IPS-18a (cell line): ENCODE results near the gene TTLL1.
"Not testable (repeated sequence)": the region's sequence is repeated elsewhere in the genome, so short reads cannot be mapped to it uniquely, and the experiment has no call there.

Experiments used
- H3K27ac ChIP-seq: one replicate; pipeline ENCODE4 v1.5.1; 2013; ENCODE audit warnings: low read length
- H3K27me3 ChIP-seq: one replicate; pipeline ENCODE4 v1.6.1; 2013; ENCODE audit warnings: mild to moderate bottlenecking, low read length; ENCODE audit not compliant: control insufficient read depth, insufficient read depth
- H3K36me3 ChIP-seq: one replicate; pipeline ENCODE4 v1.6.1; 2013; ENCODE audit warnings: low read depth, low read length; ENCODE audit not compliant: control insufficient read depth
- H3K4me1 ChIP-seq: one replicate; pipeline ENCODE4 v1.6.1; 2013; ENCODE audit warnings: low read depth, low read length; ENCODE audit not compliant: control insufficient read depth
- H3K4me3 ChIP-seq: one replicate; pipeline ENCODE4 v1.5.1; 2013; ENCODE audit warnings: low read length
- H3K9ac ChIP-seq: one replicate; pipeline ENCODE4 v1.6.1; 2013; ENCODE audit warnings: mild to moderate bottlenecking, low read length, moderate library complexity
- H3K9me3 ChIP-seq: one replicate; pipeline ENCODE4 v1.6.1; 2013; ENCODE audit warnings: low read depth, low read length; ENCODE audit not compliant: control insufficient read depth

The TTLL1 gene

DNA sequence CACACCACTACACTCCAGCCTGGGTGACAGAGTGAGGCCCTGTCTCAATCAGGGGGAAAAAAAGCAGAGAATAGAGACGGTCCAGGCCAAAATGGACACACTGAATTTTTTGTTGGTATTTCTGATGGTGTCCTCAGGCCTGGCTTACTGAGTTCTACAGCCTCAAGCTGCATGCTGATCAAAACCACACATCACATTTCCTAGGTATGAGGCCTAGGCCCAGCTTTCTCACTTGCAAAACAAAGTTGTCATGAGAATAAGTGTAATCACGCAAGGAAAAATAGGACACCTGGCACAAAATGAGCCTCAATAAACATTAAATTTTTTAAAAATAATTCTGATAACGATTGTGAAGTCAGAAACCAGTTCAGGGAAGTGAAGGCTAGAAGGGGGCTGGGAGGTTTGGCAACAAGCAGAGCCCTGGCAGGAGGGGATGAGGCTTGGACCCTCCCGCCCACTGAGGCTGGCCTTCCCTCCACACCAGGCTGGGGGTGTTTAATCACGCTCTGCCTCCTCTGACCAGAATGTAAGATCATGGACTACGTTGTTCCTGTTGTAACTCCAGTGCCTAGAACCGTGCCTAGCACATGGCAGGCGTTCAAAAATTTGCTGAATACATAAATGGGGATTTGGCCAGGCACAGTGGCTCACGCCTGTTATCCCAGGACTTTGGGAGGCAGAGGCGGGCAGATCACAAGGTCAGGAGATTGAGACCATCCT is 92.4 kb downstream of the TTLL1 start:
- Histone ChIP-seq H3K4me1 (peaks cover 17% of the 10 kb centered on the region), H3K9me3 (no peaks in the 10 kb centered on the region)

GRCh38 chr22:42995654-42996053 is 93.5 kb downstream of the TTLL1 start:
- not testable (repeated sequence) for H3K36me3 ChIP-seq, H3K27ac ChIP-seq, H3K4me1 ChIP-seq, H3K9me3 ChIP-seq, H3K9ac ChIP-seq, H3K27me3 ChIP-seq, H3K4me3 ChIP-seq

More for the DNA sequence above, 92.4 kb downstream of the TTLL1 start:
- H3K27me3 ChIP-seq = no peaks in the 10 kb centered on the region
- H3K36me3 ChIP-seq = no peaks in the 10 kb centered on the region
- no peak overlapping the region for H3K4me3 ChIP-seq
- H3K27ac ChIP-seq = no peak overlapping the region
- H3K9ac ChIP-seq = no peak overlapping the region

DNA sequence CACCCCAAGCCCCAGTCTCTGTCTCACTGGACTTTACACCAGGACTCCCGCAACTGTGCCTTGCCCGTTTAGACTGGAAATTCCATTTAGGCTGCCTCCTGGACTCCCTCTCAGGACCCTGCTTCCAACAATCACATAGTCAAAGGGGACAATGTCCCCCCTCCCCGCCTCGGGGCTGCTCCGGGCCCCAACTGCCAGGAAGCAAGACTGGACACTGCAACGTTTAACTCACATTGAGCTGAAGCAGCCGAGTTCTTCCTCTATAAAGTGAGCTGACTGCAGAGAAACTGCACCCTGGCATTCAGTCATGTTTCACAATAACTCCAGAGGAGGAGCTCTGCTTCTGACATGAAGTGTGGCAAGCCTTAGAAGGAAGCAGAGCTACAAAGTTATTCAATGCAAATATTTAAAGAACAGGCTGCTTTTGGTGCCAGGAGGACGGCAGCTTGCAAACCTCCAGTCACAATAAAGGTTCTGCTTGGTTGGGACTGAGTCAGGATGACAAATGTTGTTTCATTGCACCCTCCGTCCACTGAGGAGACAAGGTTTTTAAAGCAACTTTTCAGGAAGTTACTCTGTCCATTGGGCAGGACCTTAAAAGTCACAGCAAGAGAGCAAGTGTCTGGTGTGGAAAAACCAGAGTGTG is 94.2 kb downstream of the TTLL1 start:
- no peaks in the 10 kb centered on the region for H3K9me3 ChIP-seq
- H3K9ac ChIP-seq = no peak overlapping the region
- H3K4me1 ChIP-seq = peaks cover 7% of the 10 kb centered on the region
- no peaks in the 10 kb centered on the region for H3K27me3 ChIP-seq
- H3K27ac ChIP-seq = no peak overlapping the region
- no peak overlapping the region for H3K4me3 ChIP-seq
- H3K36me3 ChIP-seq = no peaks in the 10 kb centered on the region

DNA sequence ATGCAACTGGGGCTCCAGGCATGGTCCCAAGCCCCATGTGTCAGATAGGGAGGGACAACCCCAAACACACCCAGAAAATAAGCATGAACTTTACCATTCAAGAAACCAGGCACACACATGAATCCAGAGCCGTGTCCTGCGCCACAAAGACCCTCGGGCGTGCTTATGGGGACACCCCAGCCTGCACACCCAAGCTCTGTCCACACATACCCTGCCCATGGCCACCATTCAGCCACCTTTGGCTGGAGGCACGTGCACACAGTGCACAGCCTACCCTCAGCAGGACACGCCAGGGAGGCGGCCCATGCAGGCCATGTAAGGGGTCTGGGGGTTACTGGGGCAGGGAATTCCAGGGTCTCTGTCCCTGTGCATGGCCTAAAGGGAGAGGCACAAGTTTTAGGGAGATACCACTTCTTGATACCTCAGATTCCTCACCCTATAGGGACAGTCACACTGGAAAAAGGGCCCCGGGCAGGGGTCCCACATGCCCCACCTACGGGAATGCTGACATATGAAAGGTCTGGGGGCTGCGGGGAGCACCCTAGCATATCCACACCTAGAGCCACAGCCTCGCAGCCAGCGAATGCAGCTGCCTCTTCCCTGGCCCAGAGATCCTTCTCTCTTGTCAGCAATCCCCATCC is 94.8 kb downstream of the TTLL1 start:
- H3K27me3 ChIP-seq = no peaks in the 10 kb centered on the region
- no peaks in the 10 kb centered on the region for H3K9me3 ChIP-seq
- H3K4me3 ChIP-seq = no peak overlapping the region
- H3K27ac ChIP-seq = no peak overlapping the region
- H3K36me3 ChIP-seq = no peaks in the 10 kb centered on the region
- peaks cover 7% of the 10 kb centered on the region for H3K4me1 ChIP-seq
- H3K9ac ChIP-seq = no peak overlapping the region

- Histone ChIP-seq H3K9ac (no peak overlapping the region), H3K27ac (no peak overlapping the region), H3K4me1 (peaks cover 7% of the 10 kb centered on the region), H3K9me3 (no peaks in the 10 kb centered on the region), H3K27me3 (no peaks in the 10 kb centered on the region), H3K36me3 (no peaks in the 10 kb centered on the region), H3K4me3 (no peak overlapping the region)
These were observed 95.4 kb downstream of the TTLL1 start for GRCh38 chr22:42993651-42994275.

GRCh38 chr22:42992886-42993479 is 96.2 kb downstream of the TTLL1 start:
- H3K27ac ChIP-seq = no peak overlapping the region

DNA sequence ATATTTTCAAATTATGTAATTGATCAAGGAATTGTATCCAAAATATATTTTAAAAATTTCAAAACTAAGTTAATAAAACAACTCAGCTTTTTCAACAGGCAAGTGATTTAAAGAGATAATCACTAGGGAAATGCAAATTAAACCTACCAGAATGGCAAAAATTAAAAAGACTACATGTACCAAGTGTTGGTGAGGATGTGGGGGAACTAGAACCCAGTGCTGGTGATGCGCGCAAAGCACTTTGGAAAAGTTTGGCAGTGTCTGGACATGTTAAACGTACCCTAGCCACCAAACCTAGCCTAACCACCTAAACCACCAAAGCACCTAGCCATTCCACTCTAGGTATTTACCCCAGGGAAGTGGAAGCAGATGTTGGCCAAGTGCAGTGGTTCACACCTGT is 97.1 kb downstream of the TTLL1 start:
- Histone ChIP-seq H3K27ac (no peak overlapping the region), H3K4me1 (peaks cover 7% of the 10 kb centered on the region)

More at GRCh38 chr22:42992886-42993479, 96.2 kb downstream of the TTLL1 start:
- Histone ChIP-seq H3K4me3 (no peak overlapping the region), H3K27me3 (no peaks in the 10 kb centered on the region), H3K9me3 (no peaks in the 10 kb centered on the region), H3K36me3 (no peaks in the 10 kb centered on the region), H3K9ac (no peak overlapping the region), H3K4me1 (peaks cover 7% of the 10 kb centered on the region)

GRCh38 chr22:42991010-42991651 is 98.1 kb downstream of the TTLL1 start:
- no peaks in the 10 kb centered on the region for H3K36me3 ChIP-seq
- H3K27me3 ChIP-seq = no peaks in the 10 kb centered on the region
- H3K4me3 ChIP-seq = no peak overlapping the region
- no peak overlapping the region for H3K27ac ChIP-seq
- H3K9ac ChIP-seq = no peak overlapping the region
- no peaks in the 10 kb centered on the region for H3K9me3 ChIP-seq
- H3K4me1 ChIP-seq = peaks cover 10% of the 10 kb centered on the region

More for the DNA sequence above, 97.1 kb downstream of the TTLL1 start:
- Histone ChIP-seq H3K9me3 (no peaks in the 10 kb centered on the region), H3K27me3 (no peaks in the 10 kb centered on the region), H3K9ac (no peak overlapping the region), H3K36me3 (no peaks in the 10 kb centered on the region), H3K4me3 (no peak overlapping the region)

DNA sequence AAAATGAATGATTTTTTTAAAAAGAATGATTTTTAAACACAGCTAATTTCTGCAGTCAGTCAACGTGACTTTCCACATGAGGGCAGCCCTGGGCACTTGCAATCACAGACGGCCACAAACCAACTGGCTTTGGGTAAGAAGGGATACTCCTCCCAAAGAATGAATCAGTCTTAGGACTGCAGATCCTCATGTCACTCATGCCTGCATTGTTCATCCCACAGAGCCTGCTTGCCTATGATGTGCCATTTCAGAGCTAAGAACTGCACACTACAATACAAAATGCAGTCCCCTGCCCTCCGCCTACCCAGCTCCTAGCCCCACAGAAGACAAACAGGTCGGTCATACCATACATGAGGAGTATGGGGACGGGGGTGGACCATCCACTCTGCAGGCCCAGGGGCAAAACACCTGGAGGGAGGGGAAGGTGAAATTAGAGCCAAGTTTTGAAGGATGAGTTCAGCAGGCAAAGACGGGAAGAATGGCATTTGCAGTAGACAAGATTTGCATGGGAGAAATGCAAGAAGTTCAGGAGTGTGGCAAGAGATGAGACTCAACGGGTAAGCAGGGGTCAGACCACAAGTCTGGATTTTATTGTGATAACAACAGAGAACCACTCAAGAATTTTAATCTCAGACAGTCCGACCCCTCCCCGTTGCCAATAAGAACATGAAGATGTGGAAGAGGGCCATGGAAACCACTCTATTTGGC is 98.9 kb downstream of the TTLL1 start:
- Histone ChIP-seq H3K27ac (no peak overlapping the region), H3K36me3 (no peaks in the 10 kb centered on the region), H3K4me3 (no peak overlapping the region), H3K27me3 (no peaks in the 10 kb centered on the region), H3K9me3 (no peaks in the 10 kb centered on the region), H3K9ac (no peak overlapping the region), H3K4me1 (peaks cover 12% of the 10 kb centered on the region)
